Measurements from ENCODE around the gene KLRF1.

Gene KLRF1

GRCh38 chr12:9827209-9827888, at the start of gene KLRF1:
KLRF1 (plus strand) TSS chr12:9827481; CDS start chr12:9827545, 64 bp downstream.
- Histone ChIP-seq H3K4me1 (ENCODE audit: insufficient read depth, low read length) (no peaks in the 10 kb centered on the region), H3K9me3 (ENCODE audit: insufficient read depth, low read depth, low read length) (no peaks in the 10 kb centered on the region), H3K36me3 (ENCODE audit: insufficient read depth, low read depth, low read length) (no peaks in the 10 kb centered on the region), H3K27me3 (ENCODE audit: insufficient read depth, low read length) (no peaks in the 10 kb centered on the region), H3K27ac (ENCODE audit: low read length) (no peak within 1 kb of the TSS), H3K9ac (ENCODE audit: low read depth, low read length) (no peak within 1 kb of the TSS), H3K4me3 (ENCODE audit: low read length) (no peak within 1 kb of the TSS)

- Histone ChIP-seq H3K36me3 (ENCODE audit: insufficient read depth, low read depth, low read length) (no peaks in the 10 kb centered on the region), H3K27ac (ENCODE audit: low read length) (no peak overlapping the region), H3K27me3 (ENCODE audit: insufficient read depth, low read length) (no peaks in the 10 kb centered on the region), H3K9ac (ENCODE audit: low read depth, low read length) (no peak overlapping the region), H3K9me3 (ENCODE audit: insufficient read depth, low read depth, low read length) (no peaks in the 10 kb centered on the region; the same call in 1 of the 2 replicates), H3K4me3 (ENCODE audit: low read length) (no peak overlapping the region), H3K4me1 (ENCODE audit: insufficient read depth, low read length) (peaks cover 7% of the 10 kb centered on the region; the same call in 1 of the 2 replicates)
Observed at GRCh38 chr12:9779209-9779608, 48.1 kb upstream of the KLRF1 start.

DNA sequence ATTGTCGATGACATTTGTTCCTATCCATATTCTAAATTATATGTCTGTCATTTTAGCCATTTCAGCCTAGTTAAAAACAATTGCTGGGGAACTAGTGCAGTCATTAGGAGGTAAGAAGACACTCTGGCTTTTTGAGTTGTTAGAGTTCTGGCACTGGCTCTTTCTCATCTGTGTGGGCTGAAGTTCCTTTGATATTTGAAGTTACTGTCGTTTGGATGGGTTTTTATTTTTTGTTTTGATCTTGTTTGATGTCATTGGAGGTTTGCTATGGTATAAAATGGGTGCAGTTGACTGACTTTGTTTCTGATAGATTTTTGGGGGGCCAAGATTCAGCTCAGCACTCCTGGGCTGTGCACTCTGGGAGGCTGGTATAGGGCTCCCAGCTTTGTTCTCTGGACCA, 45.9 kb upstream of the KLRF1 start:
- no peaks in the 10 kb centered on the region for H3K36me3 ChIP-seq (ENCODE audit: insufficient read depth, low read depth, low read length)
- no peak overlapping the region for H3K9ac ChIP-seq (ENCODE audit: low read depth, low read length)
- H3K27me3 ChIP-seq (ENCODE audit: insufficient read depth, low read length): no peaks in the 10 kb centered on the region
- no peak overlapping the region for H3K4me3 ChIP-seq (ENCODE audit: low read length)
- peaks cover 26% of the 10 kb centered on the region for H3K4me1 ChIP-seq (ENCODE audit: insufficient read depth, low read length)
- no peaks in the 10 kb centered on the region; the same call in 1 of the 2 replicates for H3K9me3 ChIP-seq (ENCODE audit: insufficient read depth, low read depth, low read length)
- no peak overlapping the region for H3K27ac ChIP-seq (ENCODE audit: low read length)

DNA sequence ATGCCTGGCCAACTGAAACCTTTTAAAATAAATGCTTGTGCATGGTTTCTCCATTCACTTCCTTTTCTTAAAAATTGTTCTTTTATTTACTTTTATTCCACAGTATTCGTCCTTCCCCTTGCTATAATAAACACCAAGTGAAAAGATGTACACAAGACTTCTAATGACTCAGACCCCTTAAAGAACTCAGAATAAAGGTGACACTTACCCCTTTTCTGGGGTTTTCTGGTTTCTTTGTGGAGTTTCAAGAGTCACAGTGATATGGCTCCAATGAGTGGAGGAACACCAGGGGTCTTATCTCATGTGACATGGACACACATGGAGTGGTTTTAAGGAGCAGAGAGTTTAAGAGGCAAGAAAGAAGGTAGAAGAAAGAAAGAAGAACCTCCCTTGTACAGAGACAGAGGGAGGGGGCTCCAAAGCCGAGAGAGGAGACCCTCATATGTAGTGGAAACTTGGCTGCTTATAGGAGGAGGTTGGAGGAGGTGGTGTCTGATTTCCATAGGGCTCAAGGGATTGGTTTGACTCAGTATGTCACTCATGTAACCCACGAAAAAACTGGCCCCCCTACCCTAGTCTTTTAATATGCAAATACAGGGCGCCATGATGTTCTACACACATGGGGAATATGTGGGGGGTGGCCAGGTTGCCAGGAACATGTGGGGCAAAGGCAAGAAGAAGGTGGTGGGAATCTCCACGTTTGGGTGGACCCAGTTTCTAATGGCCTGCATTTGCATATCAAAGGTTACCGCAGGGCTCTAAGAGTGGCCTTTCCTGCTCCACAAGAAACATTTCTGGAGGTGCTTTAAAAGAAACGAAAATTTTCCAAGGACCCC, 44.5 kb upstream of the KLRF1 start:
- Histone ChIP-seq H3K4me3 (ENCODE audit: low read length) (no peak overlapping the region; the same call in 1 of the 2 replicates), H3K36me3 (ENCODE audit: insufficient read depth, low read depth, low read length) (no peaks in the 10 kb centered on the region), H3K4me1 (ENCODE audit: insufficient read depth, low read length) (peaks cover 39% of the 10 kb centered on the region), H3K27ac (ENCODE audit: low read length) (no peak overlapping the region), H3K27me3 (ENCODE audit: insufficient read depth, low read length) (no peaks in the 10 kb centered on the region), H3K9me3 (ENCODE audit: insufficient read depth, low read depth, low read length) (no peaks in the 10 kb centered on the region; the same call in 1 of the 2 replicates), H3K9ac (ENCODE audit: low read depth, low read length) (no peak overlapping the region)

DNA sequence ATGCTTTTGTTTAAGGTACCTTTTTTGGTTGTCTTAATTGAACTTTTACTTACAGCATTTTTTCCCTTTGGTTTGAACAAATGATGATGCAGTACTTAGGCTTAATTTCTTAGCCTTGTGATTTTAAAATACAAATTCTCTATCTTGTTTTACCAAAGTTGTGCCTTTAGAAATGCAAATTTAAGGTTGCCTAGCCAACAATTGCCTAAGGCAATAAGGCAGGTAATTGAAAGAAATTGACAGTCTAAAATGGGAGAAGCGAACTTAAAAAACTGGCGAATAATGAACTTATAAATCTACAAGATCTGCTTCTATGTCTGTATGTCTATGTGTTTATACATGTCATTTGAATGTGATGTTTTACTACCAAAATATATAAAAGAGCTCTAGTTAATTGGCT, 43.0 kb upstream of the KLRF1 start:
- Histone ChIP-seq H3K27me3 (ENCODE audit: insufficient read depth, low read length) (no peaks in the 10 kb centered on the region), H3K4me1 (ENCODE audit: insufficient read depth, low read length) (peaks cover 39% of the 10 kb centered on the region), H3K9ac (ENCODE audit: low read depth, low read length) (no peak overlapping the region), H3K9me3 (ENCODE audit: insufficient read depth, low read depth, low read length) (no peaks in the 10 kb centered on the region), H3K27ac (ENCODE audit: low read length) (peak overlapping the region; percentile 70), H3K36me3 (ENCODE audit: insufficient read depth, low read depth, low read length) (no peaks in the 10 kb centered on the region), H3K4me3 (ENCODE audit: low read length) (peak overlapping the region; percentile 23; the same call in 1 of the 2 replicates)

- H3K4me3 ChIP-seq (ENCODE audit: low read length): peak overlapping the region; percentile 23; the same call in 1 of the 2 replicates
- H3K27ac ChIP-seq (ENCODE audit: low read length): no peak overlapping the region
- peaks cover 39% of the 10 kb centered on the region for H3K4me1 ChIP-seq (ENCODE audit: insufficient read depth, low read length)
- H3K36me3 ChIP-seq (ENCODE audit: insufficient read depth, low read depth, low read length): no peaks in the 10 kb centered on the region
- H3K9me3 ChIP-seq (ENCODE audit: insufficient read depth, low read depth, low read length): peaks cover 2% of the 10 kb centered on the region; the same call in 1 of the 2 replicates
- no peaks in the 10 kb centered on the region for H3K27me3 ChIP-seq (ENCODE audit: insufficient read depth, low read length)
- H3K9ac ChIP-seq (ENCODE audit: low read depth, low read length): no peak overlapping the region
Observed at GRCh38 chr12:9784816-9785215, 42.5 kb upstream of the KLRF1 start.

DNA sequence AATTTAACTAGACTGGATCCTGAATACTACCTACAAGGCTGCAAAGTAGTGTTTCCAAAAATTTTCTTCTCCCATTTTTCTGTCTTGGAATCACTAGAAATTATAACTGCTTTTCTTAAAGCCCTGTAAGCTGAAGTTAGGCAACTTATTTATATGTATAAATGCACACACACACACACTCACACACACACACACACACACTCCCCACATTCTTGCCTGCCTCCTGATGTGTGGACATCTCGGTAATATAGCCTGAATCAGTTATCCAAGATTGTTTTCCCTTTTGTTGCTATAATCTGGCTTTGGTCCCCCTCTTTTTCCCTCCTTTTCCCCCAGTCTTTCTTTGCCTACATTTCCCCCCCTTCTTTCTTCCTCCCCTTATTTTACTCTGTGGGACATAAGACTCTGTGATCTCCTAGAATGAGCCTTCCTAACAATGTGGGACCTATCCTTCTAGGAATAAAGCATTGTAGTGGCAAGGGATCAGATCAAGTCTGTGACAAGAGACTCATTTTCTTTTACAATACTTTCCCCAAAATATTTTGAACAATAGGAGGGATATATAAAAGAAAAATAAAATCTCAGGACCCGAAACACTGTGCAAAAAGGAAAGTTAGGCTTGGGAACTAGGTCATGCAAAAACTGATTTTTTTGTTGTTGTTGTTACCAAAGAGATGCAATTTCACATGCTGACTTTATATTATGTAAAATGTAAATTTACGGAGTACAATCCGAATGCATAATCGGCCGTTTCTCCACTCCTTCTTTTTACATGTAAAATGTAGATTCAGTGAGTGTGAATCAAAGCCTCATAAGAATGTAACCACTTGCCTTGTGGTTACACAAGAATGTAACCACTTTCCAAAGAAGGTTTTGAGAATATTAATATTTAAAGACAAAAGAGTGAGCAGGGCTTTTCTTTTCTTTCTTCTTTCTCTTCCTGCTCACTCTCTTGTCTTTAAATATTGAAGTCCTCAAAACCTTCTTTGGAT, 40.3 kb upstream of the KLRF1 start:
- Histone ChIP-seq H3K4me1 (ENCODE audit: insufficient read depth, low read length) (peaks cover 39% of the 10 kb centered on the region), H3K27me3 (ENCODE audit: insufficient read depth, low read length) (no peaks in the 10 kb centered on the region), H3K36me3 (ENCODE audit: insufficient read depth, low read depth, low read length) (no peaks in the 10 kb centered on the region), H3K27ac (ENCODE audit: low read length) (no peak overlapping the region), H3K9ac (ENCODE audit: low read depth, low read length) (peak overlapping the region; percentile 39; the same call in 1 of the 2 replicates), H3K4me3 (ENCODE audit: low read length) (peak overlapping the region; percentile 18; the same call in 1 of the 2 replicates), H3K9me3 (ENCODE audit: insufficient read depth, low read depth, low read length) (peaks cover 3% of the 10 kb centered on the region; the same call in 1 of the 2 replicates)

GRCh38 chr12:9792185-9792900, 34.9 kb upstream of the KLRF1 start:
- Histone ChIP-seq H3K4me1 (ENCODE audit: insufficient read depth, low read length) (peaks cover 11% of the 10 kb centered on the region), H3K9ac (ENCODE audit: low read depth, low read length) (no peak overlapping the region), H3K9me3 (ENCODE audit: insufficient read depth, low read depth, low read length) (peaks cover 3% of the 10 kb centered on the region; the same call in 1 of the 2 replicates), H3K27ac (ENCODE audit: low read length) (no peak overlapping the region), H3K27me3 (ENCODE audit: insufficient read depth, low read length) (no peaks in the 10 kb centered on the region), H3K36me3 (ENCODE audit: insufficient read depth, low read depth, low read length) (no peaks in the 10 kb centered on the region), H3K4me3 (ENCODE audit: low read length) (no peak overlapping the region)

- Histone ChIP-seq H3K9ac (ENCODE audit: low read depth, low read length) (no peak overlapping the region), H3K27me3 (ENCODE audit: insufficient read depth, low read length) (no peaks in the 10 kb centered on the region), H3K36me3 (ENCODE audit: insufficient read depth, low read depth, low read length) (no peaks in the 10 kb centered on the region), H3K9me3 (ENCODE audit: insufficient read depth, low read depth, low read length) (peaks cover 3% of the 10 kb centered on the region; the same call in 1 of the 2 replicates), H3K4me1 (ENCODE audit: insufficient read depth, low read length) (peaks cover 8% of the 10 kb centered on the region), H3K27ac (ENCODE audit: low read length) (no peak overlapping the region), H3K4me3 (ENCODE audit: low read length) (no peak overlapping the region)
Observed at GRCh38 chr12:9792961-9793617, 34.2 kb upstream of the KLRF1 start.

DNA sequence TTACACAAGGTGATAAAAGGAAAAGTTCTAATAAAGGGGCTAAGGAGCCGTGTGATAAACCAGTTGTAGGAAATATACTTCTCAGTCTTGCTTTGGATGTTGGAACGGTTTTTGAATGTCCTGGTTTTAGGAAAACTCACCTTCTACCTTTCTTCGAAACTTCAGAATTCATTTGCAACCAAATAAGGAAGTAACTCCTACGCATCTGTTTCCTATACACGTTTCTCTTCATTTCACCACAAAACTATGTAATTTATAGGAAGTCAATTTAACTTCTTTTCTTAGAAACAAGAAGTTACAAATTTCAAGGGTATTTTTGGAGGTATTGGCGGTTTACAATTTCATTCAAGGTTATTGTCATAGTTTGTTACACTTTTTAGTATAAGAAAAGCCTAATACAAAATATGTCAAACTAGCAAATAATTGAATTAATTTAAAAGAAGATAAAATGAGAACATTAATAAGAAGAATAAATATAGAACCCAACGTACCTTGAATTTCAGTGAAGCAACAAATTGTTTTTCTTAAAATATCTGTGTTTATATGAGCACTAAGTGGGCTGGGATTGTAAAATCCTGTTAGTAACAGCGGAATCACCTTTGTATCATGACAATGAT, 33.4 kb upstream of the KLRF1 start:
- Histone ChIP-seq H3K36me3 (ENCODE audit: insufficient read depth, low read depth, low read length) (no peaks in the 10 kb centered on the region), H3K4me3 (ENCODE audit: low read length) (no peak overlapping the region), H3K27ac (ENCODE audit: low read length) (no peak overlapping the region), H3K9ac (ENCODE audit: low read depth, low read length) (no peak overlapping the region), H3K9me3 (ENCODE audit: insufficient read depth, low read depth, low read length) (peaks cover 3% of the 10 kb centered on the region; the same call in 1 of the 2 replicates), H3K4me1 (ENCODE audit: insufficient read depth, low read length) (peaks cover 8% of the 10 kb centered on the region), H3K27me3 (ENCODE audit: insufficient read depth, low read length) (no peaks in the 10 kb centered on the region)

Measured in iPS-20b (cell line).